GM23248 (cell line): ENCODE data around the gene BCAS1.

Experiments
- EZH2 ChIP-seq: fragments of 200-600 bp; sonication (generic); IDR thresholded peaks from 2 replicates; pipeline ENCODE4 v1.6.1; 2018; ENCODE audit warnings: antibody characterized with exemption, mild to moderate bottlenecking; ENCODE audit not compliant: insufficient read depth, poor library complexity, severe bottlenecking
- EZH2phosphoT487 ChIP-seq: fragments of 200-600 bp; sonication (generic); IDR thresholded peaks from 2 replicates; pipeline ENCODE4 v1.6.1; 2018; ENCODE audit warnings: antibody characterized with exemption, moderate library complexity, mild to moderate bottlenecking, low read depth; ENCODE audit not compliant: insufficient read depth

GRCh38 chr20:53950031-53950430 is 120.4 kb downstream of the BCAS1 start:
- TF ChIP-seq EZH2: no peak
- TF ChIP-seq EZH2phosphoT487: no peak
